Smooth muscle cell of trachea (primary cell): Measurements from ENCODE around the gene NUDT13. TPM values are rescaled to one million over a fixed set of nuclear protein-coding genes. Genes with fewer than 3 reads are reported as not detected.

Experiments used
- total RNA-seq: library from RNA; depleted of rRNA; stranded (reverse); fragments of >200 nt; gene quantifications from 2 replicates; pipeline ENCODE4 v1.2.1, GENCODE V29; 2014

Gene NUDT13
- total RNA-seq = 1.2 and 2.5 TPM in 2 replicates

DNA sequence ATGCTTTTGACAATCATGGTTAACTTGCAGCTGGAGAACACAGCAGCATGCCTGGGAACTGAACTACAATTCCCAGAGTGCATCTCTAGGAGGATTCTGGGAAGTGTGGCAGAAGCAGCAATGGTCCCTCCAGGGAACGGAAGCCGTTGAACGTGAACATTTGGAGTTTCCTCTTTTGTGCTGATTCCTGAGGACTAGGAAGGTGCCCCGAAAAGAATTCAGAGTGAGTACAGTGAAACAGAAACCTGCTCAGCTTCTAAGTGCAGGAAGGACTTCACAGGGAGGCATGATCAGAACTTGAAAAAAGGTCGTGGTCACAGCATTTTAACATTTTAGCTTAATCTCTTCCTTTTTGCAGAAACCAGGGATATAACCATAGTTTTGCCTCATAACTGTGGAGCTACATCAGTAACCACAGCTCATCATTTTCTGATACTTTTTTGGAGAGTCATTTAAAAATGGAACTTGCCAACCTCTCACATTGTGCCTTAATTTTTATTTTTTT, at the start of gene NUDT13:
TSS of gene NUDT13 (plus strand) at position 111 of the 505 bp plus-strand sequence. CDS start 3,911 bp downstream, outside the sequence.

DNA sequence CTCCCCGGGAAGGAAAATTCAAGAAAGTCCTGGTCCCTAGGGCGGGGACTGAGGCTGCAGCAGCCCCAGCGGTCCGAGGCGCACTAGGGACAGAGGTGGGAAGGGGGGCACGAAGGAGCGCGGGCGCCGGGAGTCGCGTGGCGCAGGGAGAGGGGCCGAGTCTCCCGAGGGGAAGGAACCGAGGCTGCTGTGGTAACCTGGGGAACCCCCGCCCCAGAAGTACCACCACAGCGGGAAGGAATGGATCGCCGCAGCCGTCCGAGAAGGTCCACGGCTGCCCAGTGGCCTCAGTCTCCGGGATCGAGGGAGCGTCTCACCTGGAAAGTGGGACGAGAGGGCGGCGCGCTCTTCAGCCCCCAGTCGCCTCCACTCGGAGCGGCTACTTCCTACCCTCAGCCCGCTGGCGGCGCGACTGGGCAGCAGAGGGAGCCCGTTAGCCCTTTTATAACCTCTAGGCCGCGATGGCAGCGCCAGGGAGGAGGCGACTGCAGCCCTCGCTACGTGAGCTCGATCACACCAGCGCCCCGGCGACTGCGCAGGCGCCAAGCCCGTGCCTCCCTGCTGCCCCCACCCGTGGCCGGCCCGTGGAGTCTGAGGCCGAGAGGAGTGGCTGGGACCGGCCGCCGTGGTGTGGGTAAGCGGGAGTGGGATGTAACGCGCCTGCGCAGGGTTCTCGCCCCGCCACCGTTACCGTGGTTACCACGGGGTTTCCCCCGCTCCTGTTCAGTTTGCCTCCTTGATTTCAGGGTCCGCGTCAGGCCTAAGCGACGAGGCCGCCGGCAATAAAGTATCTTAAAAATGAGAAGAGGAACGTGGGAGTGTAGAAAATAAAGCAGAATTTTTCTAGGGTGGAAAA, 13.6 kb upstream of the NUDT13 start, which contains the start of gene P4HA1:
TSS of gene P4HA1 (minus strand) at position 418 of the 856 bp plus-strand sequence. CDS start 21,983 bp downstream, outside the sequence.

DNA sequence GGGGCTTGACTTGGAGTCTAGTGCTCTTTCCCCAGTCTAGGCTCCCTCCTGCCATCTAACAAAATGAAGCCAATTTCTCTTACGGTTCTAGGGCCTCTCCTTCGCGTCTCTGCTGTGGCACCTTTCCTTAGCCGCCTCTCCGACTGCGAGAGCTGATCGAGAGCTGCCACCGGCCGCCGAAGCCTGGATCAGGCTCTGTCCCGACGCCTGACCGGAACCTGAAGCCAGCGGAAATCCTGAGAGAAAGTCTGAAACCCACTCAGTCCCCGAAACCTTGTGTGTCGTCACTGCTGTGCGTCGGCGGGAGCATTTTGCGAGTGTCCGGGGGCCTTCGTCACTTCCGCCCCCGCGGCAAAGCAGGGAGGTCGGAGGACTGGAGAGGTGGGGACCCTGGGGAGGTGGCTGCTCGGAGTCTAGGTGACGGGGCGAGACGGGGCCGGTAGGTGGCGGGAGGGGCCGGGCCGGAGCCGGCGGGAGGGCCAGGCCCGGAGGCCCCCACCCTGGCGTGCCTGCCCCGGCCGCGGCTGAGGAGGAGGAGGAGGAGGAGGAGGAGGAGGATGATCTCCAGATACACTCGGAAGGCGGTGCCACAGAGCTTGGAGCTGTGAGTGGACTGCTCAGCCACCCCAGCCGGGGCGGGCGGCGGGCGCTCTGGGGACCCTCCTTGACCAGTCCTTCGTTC, 57.7 kb downstream of the NUDT13 start, which contains the start of the genes ECD and FAM149B1:
TSS of gene ECD (minus strand) at position 226 of the 682 bp plus-strand sequence. CDS start 4,071 bp downstream, outside the sequence.
TSS of gene FAM149B1 (plus strand) at position 337 of the 682 bp plus-strand sequence. CDS start at position 558, 221 bp downstream.

Other genes starting within 250 kb of the NUDT13 start
- under 0.01 and 0.17 TPM in 2 replicates for gene OIT3, start 216.7 kb upstream of the NUDT13 start, total RNA-seq
- gene PLA2G12B, start 155.6 kb upstream of the NUDT13 start, total RNA-seq = not detected in 2 replicates
- gene P4HA1, start 13.6 kb upstream of the NUDT13 start, total RNA-seq = 196 and 231 TPM in 2 replicates
- 27.1 and 31.6 TPM in 2 replicates for gene ECD, start 57.6 kb downstream of the NUDT13 start, total RNA-seq
- gene FAM149B1, start 57.7 kb downstream of the NUDT13 start, total RNA-seq = 33.5 and 44.3 TPM in 2 replicates
- gene DNAJC9, start 136.8 kb downstream of the NUDT13 start, total RNA-seq = 11.7 and 41.6 TPM in 2 replicates
- 68.0 and 80.6 TPM in 2 replicates for gene MRPS16, start 142.2 kb downstream of the NUDT13 start, total RNA-seq
- gene CFAP70, start 248.4 kb downstream of the NUDT13 start, total RNA-seq = 0.87 and 1.7 TPM in 2 replicates